ENCODE data around the gene CMTM8. TPM values are rescaled to one million over a fixed set of nuclear protein-coding genes. Genes with fewer than 3 reads are reported as not detected.

The CMTM8 gene
- total and polyA plus RNA-seq, 4 donors = 0.89 to 4.6 (median 2.8) TPM

- H3K27ac ChIP-seq (ENCODE audit: low read depth, low read length) = no peak overlapping the region
- no peak for DNase-seq (ENCODE audit: low read depth in 4 of 6, low spot score in 6 of 6)
- H3K9me3 ChIP-seq (ENCODE audit: control insufficient read depth, insufficient read depth, low read length) = no peaks in the 10 kb centered on the region
- no peak overlapping the region for H3K4me3 ChIP-seq (ENCODE audit: low read depth, low read length)
- H3K4me1 ChIP-seq (ENCODE audit: control insufficient read depth, insufficient read depth, low read length) = peaks cover 8% of the 10 kb centered on the region
- WGBS (ENCODE audit: insufficient coverage) = 85% methylated on average over 6 of the region's 7 CpGs
- H3K27me3 ChIP-seq (ENCODE audit: control insufficient read depth, insufficient read depth, low read length) = peaks cover 67% of the 10 kb centered on the region
- no peaks in the 10 kb centered on the region for H3K36me3 ChIP-seq (ENCODE audit: control insufficient read depth, insufficient read depth, low read length)
Measured at GRCh38 chr3:32406486-32407408, 168.3 kb downstream of the CMTM8 start.

- Histone ChIP-seq H3K36me3 (ENCODE audit: control insufficient read depth, insufficient read depth, low read length) (no peaks in the 10 kb centered on the region), H3K4me1 (ENCODE audit: control insufficient read depth, insufficient read depth, low read length) (no peaks in the 10 kb centered on the region), H3K9me3 (ENCODE audit: control insufficient read depth, insufficient read depth, low read length) (no peaks in the 10 kb centered on the region), H3K4me3 (ENCODE audit: low read depth, low read length) (no peak overlapping the region), H3K27ac (ENCODE audit: low read depth, low read length) (no peak overlapping the region), H3K27me3 (ENCODE audit: control insufficient read depth, insufficient read depth, low read length) (peaks cover 58% of the 10 kb centered on the region)
- DNase-seq (ENCODE audit: low read depth in 4 of 6, low spot score in 6 of 6) = peak in 2 of 6 donors; percentile 42 to 62
- 30% methylated on average over 3 of the region's 10 CpGs for WGBS (ENCODE audit: insufficient coverage)
Measured at GRCh38 chr3:32410367-32411246, 172.1 kb downstream of the CMTM8 start.

GRCh38 chr3:32411442-32411841, 173.0 kb downstream of the CMTM8 start:
- no peaks in the 10 kb centered on the region for H3K36me3 ChIP-seq (ENCODE audit: control insufficient read depth, insufficient read depth, low read length)
- no peak for DNase-seq (ENCODE audit: low read depth in 4 of 6, low spot score in 6 of 6)
- H3K27ac ChIP-seq (ENCODE audit: low read depth, low read length) = no peak overlapping the region
- no peaks in the 10 kb centered on the region for H3K9me3 ChIP-seq (ENCODE audit: control insufficient read depth, insufficient read depth, low read length)
- H3K4me3 ChIP-seq (ENCODE audit: low read depth, low read length) = no peak overlapping the region
- no peaks in the 10 kb centered on the region for H3K4me1 ChIP-seq (ENCODE audit: control insufficient read depth, insufficient read depth, low read length)
- peaks cover 57% of the 10 kb centered on the region for H3K27me3 ChIP-seq (ENCODE audit: control insufficient read depth, insufficient read depth, low read length)
- 91% methylated on average over 4 of the region's 5 CpGs for WGBS (ENCODE audit: insufficient coverage)

- Histone ChIP-seq H3K4me1 (ENCODE audit: control insufficient read depth, insufficient read depth, low read length) (no peaks in the 10 kb centered on the region), H3K27ac (ENCODE audit: low read depth, low read length) (no peak overlapping the region), H3K36me3 (ENCODE audit: control insufficient read depth, insufficient read depth, low read length) (no peaks in the 10 kb centered on the region), H3K27me3 (ENCODE audit: control insufficient read depth, insufficient read depth, low read length) (peaks cover 55% of the 10 kb centered on the region), H3K4me3 (ENCODE audit: low read depth, low read length) (no peak overlapping the region), H3K9me3 (ENCODE audit: control insufficient read depth, insufficient read depth, low read length) (no peaks in the 10 kb centered on the region)
- peak in 1 of 6 donors; percentile 69 for DNase-seq (ENCODE audit: low read depth in 4 of 6, low spot score in 6 of 6)
- no CpG with 5 or more reads among the region's 3 CpGs for WGBS (ENCODE audit: insufficient coverage)
Measured at GRCh38 chr3:32412887-32413286, 174.4 kb downstream of the CMTM8 start.

GRCh38 chr3:32413845-32414521, 175.5 kb downstream of the CMTM8 start:
- no peaks in the 10 kb centered on the region for H3K36me3 ChIP-seq (ENCODE audit: control insufficient read depth, insufficient read depth, low read length)
- no peak for DNase-seq (ENCODE audit: low read depth in 4 of 6, low spot score in 6 of 6)
- H3K4me1 ChIP-seq (ENCODE audit: control insufficient read depth, insufficient read depth, low read length) = no peaks in the 10 kb centered on the region
- H3K9me3 ChIP-seq (ENCODE audit: control insufficient read depth, insufficient read depth, low read length) = no peaks in the 10 kb centered on the region
- H3K27me3 ChIP-seq (ENCODE audit: control insufficient read depth, insufficient read depth, low read length) = peaks cover 50% of the 10 kb centered on the region
- H3K4me3 ChIP-seq (ENCODE audit: low read depth, low read length) = no peak overlapping the region
- 72% methylated on average over 5 of the region's 10 CpGs for WGBS (ENCODE audit: insufficient coverage)
- no peak overlapping the region for H3K27ac ChIP-seq (ENCODE audit: low read depth, low read length)

- H3K36me3 ChIP-seq (ENCODE audit: control insufficient read depth, insufficient read depth, low read length) = no peaks in the 10 kb centered on the region
- no peak overlapping the region for H3K27ac ChIP-seq (ENCODE audit: low read depth, low read length)
- peaks cover 50% of the 10 kb centered on the region for H3K27me3 ChIP-seq (ENCODE audit: control insufficient read depth, insufficient read depth, low read length)
- no peaks in the 10 kb centered on the region for H3K4me1 ChIP-seq (ENCODE audit: control insufficient read depth, insufficient read depth, low read length)
- WGBS (ENCODE audit: insufficient coverage) = 97% methylated on average over 3 of the region's 6 CpGs
- H3K9me3 ChIP-seq (ENCODE audit: control insufficient read depth, insufficient read depth, low read length) = peaks cover 3% of the 10 kb centered on the region
- DNase-seq (ENCODE audit: low read depth in 4 of 6, low spot score in 6 of 6) = no peak
- no peak overlapping the region for H3K4me3 ChIP-seq (ENCODE audit: low read depth, low read length)
Measured at GRCh38 chr3:32414522-32415202, 176.2 kb downstream of the CMTM8 start.

- Histone ChIP-seq H3K36me3 (ENCODE audit: control insufficient read depth, insufficient read depth, low read length) (no peaks in the 10 kb centered on the region), H3K9me3 (ENCODE audit: control insufficient read depth, insufficient read depth, low read length) (peaks cover 3% of the 10 kb centered on the region), H3K27ac (ENCODE audit: low read depth, low read length) (peak overlapping the region; percentile 33), H3K27me3 (ENCODE audit: control insufficient read depth, insufficient read depth, low read length) (peaks cover 40% of the 10 kb centered on the region), H3K4me1 (ENCODE audit: control insufficient read depth, insufficient read depth, low read length) (peaks cover 19% of the 10 kb centered on the region), H3K4me3 (ENCODE audit: low read depth, low read length) (no peak overlapping the region)
- DNase-seq (ENCODE audit: low read depth in 4 of 6, low spot score in 6 of 6) = no peak
- WGBS (ENCODE audit: insufficient coverage) = 75% methylated on average over 2 of the region's 2 CpGs
Measured at GRCh38 chr3:32419742-32420125, 181.3 kb downstream of the CMTM8 start.

Data from spinal cord (tissue), 10 donors.